ENCODE measurements around the gene WNT11.

The WNT11 gene

DNA sequence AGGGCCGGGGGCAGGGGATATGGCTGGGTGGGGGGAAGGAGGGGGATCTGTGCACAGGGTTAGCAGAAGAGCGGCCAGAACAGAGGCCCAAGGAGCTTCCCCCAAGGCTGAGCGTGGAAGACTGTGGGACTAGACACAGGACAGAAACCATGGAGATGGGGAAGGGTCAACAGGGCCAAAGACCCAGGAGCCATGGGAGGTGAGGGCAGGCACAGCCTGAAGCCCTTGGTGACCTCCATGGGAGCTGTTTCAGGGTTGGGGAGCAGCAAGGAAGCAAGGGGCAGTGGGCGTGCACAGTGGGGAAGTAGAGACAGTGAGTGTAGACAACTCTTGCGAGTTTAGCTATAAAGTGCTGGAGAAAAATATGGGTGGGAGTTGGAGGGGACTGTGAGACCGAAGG lies 56.6 kb downstream of the WNT11 start:
- no peak overlapping the region for H2BK5ac ChIP-seq (ENCODE audit: low read depth, low read length, poor library complexity)
- H4K8ac ChIP-seq (ENCODE audit: low read depth, low read length) = no peak overlapping the region
- no peak for DNase-seq
- no peak overlapping the region for H3K27ac ChIP-seq (ENCODE audit: low read depth, low read length)
- H3K4me2 ChIP-seq (ENCODE audit: low read length) = no peak overlapping the region
- H3K36me3 ChIP-seq (ENCODE audit: control insufficient read depth in 1 of 2, insufficient read depth in 2 of 2, low read length in 2 of 2) = no peaks in the 10 kb centered on the region
- H3K27me3 ChIP-seq (ENCODE audit: insufficient read depth, low read length) = no peaks in the 10 kb centered on the region
- WGBS (ENCODE audit: extremely low coverage, insufficient coverage, insufficient read length) = no CpG with 5 or more reads among the region's 6 CpGs
- no peak overlapping the region for H3K23ac ChIP-seq (ENCODE audit: low read length)
- H2AK5ac ChIP-seq (ENCODE audit: low read length) = no peak overlapping the region
- H3K4me3 ChIP-seq (ENCODE audit: low read depth, low read length) = no peak overlapping the region
- H3K79me2 ChIP-seq (ENCODE audit: control insufficient read depth, insufficient read depth, low read length, poor library complexity) = peaks cover 3% of the 10 kb centered on the region
- no peak overlapping the region for H3K4ac ChIP-seq (ENCODE audit: low read depth, low read length)
- peaks cover 4% of the 10 kb centered on the region for H3K9me3 ChIP-seq (ENCODE audit: insufficient read depth, low read depth, low read length)
- H4K12ac ChIP-seq (ENCODE audit: low read depth, low read length) = no peak overlapping the region
- peaks cover 10% of the 10 kb centered on the region for H3K79me1 ChIP-seq (ENCODE audit: low read length)
- H2AFZ ChIP-seq (ENCODE audit: insufficient read depth, low read length, poor library complexity) = no peak overlapping the region
- no peak overlapping the region for H2BK120ac ChIP-seq (ENCODE audit: insufficient read depth, low read length, poor library complexity)
- H4K91ac ChIP-seq (ENCODE audit: low read depth, low read length) = no peak overlapping the region
- H3K14ac ChIP-seq (ENCODE audit: low read length) = no peak overlapping the region
- H3K18ac ChIP-seq (ENCODE audit: low read length) = no peak overlapping the region
- no peak overlapping the region for H3K9ac ChIP-seq (ENCODE audit: low read length)
- H2BK12ac ChIP-seq (ENCODE audit: low read length) = no peak overlapping the region
- peaks cover 19 to 25% of the 10 kb centered on the region in 2 experiments for H3K4me1 ChIP-seq (ENCODE audit: control insufficient read depth in 1 of 2, insufficient read depth in 2 of 2, low read length in 2 of 2)

DNA sequence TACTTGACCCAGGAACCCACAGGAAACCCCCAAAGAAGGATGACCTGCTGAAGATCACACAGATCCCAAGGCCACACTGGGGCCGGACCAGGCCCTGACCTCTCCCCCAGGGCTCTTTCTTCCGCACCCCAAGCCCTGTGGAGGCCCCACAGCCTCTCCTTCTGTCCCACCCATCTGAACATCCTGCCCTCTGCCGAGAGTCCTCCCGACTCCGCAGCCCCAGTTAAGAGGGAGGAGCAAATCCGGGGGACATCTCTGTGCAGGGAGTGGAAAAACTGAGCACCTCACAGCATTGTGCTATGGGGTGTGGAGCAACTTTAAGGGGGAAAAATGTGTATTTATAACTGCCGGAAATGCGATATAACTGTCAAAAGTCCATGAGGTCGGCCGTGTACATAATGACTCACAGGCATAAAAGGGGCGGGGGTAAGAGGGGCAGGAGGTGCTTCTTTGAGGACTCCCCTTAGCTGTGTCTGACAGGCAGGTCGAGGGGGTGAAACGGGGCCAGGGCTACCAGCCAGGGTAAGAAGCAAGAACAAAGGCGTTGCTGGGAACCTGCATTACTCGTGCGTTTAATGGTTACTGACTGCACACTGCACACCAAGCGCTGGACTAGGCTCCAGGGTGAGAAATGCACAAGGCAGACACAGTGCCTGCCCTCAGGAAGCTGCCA lies 57.2 kb downstream of the WNT11 start:
- no CpG with 5 or more reads among the region's 17 CpGs for WGBS (ENCODE audit: extremely low coverage, insufficient coverage, insufficient read length)
- no peak overlapping the region for H4K12ac ChIP-seq (ENCODE audit: low read depth, low read length)
- no peaks in the 10 kb centered on the region for H3K36me3 ChIP-seq (ENCODE audit: control insufficient read depth in 1 of 2, insufficient read depth in 2 of 2, low read length in 2 of 2)
- no peak overlapping the region for H3K4me3 ChIP-seq (ENCODE audit: low read depth, low read length)
- no peak overlapping the region for H2AFZ ChIP-seq (ENCODE audit: insufficient read depth, low read length, poor library complexity)
- no peak overlapping the region for H2BK5ac ChIP-seq (ENCODE audit: low read depth, low read length, poor library complexity)
- no peak overlapping the region for H3K14ac ChIP-seq (ENCODE audit: low read length)
- H2BK12ac ChIP-seq (ENCODE audit: low read length) = no peak overlapping the region
- no peak overlapping the region for H3K4me2 ChIP-seq (ENCODE audit: low read length)
- H3K4ac ChIP-seq (ENCODE audit: low read depth, low read length) = no peak overlapping the region
- H3K23ac ChIP-seq (ENCODE audit: low read length) = no peak overlapping the region
- H4K91ac ChIP-seq (ENCODE audit: low read depth, low read length) = no peak overlapping the region
- H4K8ac ChIP-seq (ENCODE audit: low read depth, low read length) = no peak overlapping the region
- no peak for DNase-seq
- H2BK120ac ChIP-seq (ENCODE audit: insufficient read depth, low read length, poor library complexity) = no peak overlapping the region
- peaks cover 6% of the 10 kb centered on the region for H3K79me1 ChIP-seq (ENCODE audit: low read length)
- no peak overlapping the region for H2AK5ac ChIP-seq (ENCODE audit: low read length)
- peaks cover 4% of the 10 kb centered on the region for H3K9me3 ChIP-seq (ENCODE audit: insufficient read depth, low read depth, low read length)
- H3K4me1 ChIP-seq (ENCODE audit: control insufficient read depth in 1 of 2, insufficient read depth in 2 of 2, low read length in 2 of 2) = peaks cover 14 to 20% of the 10 kb centered on the region in 2 experiments
- peaks cover 3% of the 10 kb centered on the region for H3K79me2 ChIP-seq (ENCODE audit: control insufficient read depth, insufficient read depth, low read length, poor library complexity)
- no peak overlapping the region for H3K9ac ChIP-seq (ENCODE audit: low read length)
- no peak overlapping the region for H3K27ac ChIP-seq (ENCODE audit: low read depth, low read length)
- no peak overlapping the region for H3K18ac ChIP-seq (ENCODE audit: low read length)
- H3K27me3 ChIP-seq (ENCODE audit: insufficient read depth, low read length) = no peaks in the 10 kb centered on the region

DNA sequence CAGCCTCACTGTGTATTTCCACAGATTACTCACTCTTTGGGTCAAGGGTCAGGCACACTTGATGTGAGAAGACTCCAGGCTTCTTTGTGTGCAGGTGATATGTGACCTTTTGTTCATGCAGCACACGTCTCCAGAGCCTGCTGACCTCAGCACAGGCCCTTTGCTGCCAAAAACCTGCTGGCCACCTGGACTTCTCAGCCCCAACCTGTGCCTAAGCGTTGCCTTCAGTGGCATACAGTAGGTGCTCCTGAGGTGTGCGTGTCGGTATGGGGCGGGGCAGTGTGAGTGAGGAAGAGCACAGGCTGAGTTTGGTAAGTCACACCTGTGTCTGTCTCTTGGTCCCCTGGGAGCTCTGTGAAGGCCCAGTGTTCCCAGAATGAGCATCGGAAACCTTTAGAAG lies 58.1 kb downstream of the WNT11 start:
- Histone ChIP-seq H3K14ac (ENCODE audit: low read length) (no peak overlapping the region), H3K4me3 (ENCODE audit: low read depth, low read length) (no peak overlapping the region), H3K9me3 (ENCODE audit: insufficient read depth, low read depth, low read length) (peaks cover 4% of the 10 kb centered on the region), H3K79me1 (ENCODE audit: low read length) (peaks cover 4% of the 10 kb centered on the region), H3K4me2 (ENCODE audit: low read length) (no peak overlapping the region), H3K23ac (ENCODE audit: low read length) (no peak overlapping the region), H3K4ac (ENCODE audit: low read depth, low read length) (no peak overlapping the region), H4K8ac (ENCODE audit: low read depth, low read length) (no peak overlapping the region), H2AK5ac (ENCODE audit: low read length) (no peak overlapping the region), H2BK5ac (ENCODE audit: low read depth, low read length, poor library complexity) (no peak overlapping the region), H3K36me3 (ENCODE audit: control insufficient read depth in 1 of 2, insufficient read depth in 2 of 2, low read length in 2 of 2) (peaks cover 0 to 2% of the 10 kb centered on the region in 2 experiments), H3K18ac (ENCODE audit: low read length) (no peak overlapping the region), H3K4me1 (ENCODE audit: control insufficient read depth in 1 of 2, insufficient read depth in 2 of 2, low read length in 2 of 2) (peaks cover 11 to 16% of the 10 kb centered on the region in 2 experiments), H3K79me2 (ENCODE audit: control insufficient read depth, insufficient read depth, low read length, poor library complexity) (peaks cover 3% of the 10 kb centered on the region), H4K12ac (ENCODE audit: low read depth, low read length) (no peak overlapping the region), H4K91ac (ENCODE audit: low read depth, low read length) (no peak overlapping the region), H2BK12ac (ENCODE audit: low read length) (no peak overlapping the region), H3K27me3 (ENCODE audit: insufficient read depth, low read length) (no peaks in the 10 kb centered on the region), H3K9ac (ENCODE audit: low read length) (no peak overlapping the region), H3K27ac (ENCODE audit: low read depth, low read length) (no peak overlapping the region), H2AFZ (ENCODE audit: insufficient read depth, low read length, poor library complexity) (no peak overlapping the region), H2BK120ac (ENCODE audit: insufficient read depth, low read length, poor library complexity) (no peak overlapping the region)
- no peak for DNase-seq
- no CpG with 5 or more reads among the region's 6 CpGs for WGBS (ENCODE audit: extremely low coverage, insufficient coverage, insufficient read length)

DNA sequence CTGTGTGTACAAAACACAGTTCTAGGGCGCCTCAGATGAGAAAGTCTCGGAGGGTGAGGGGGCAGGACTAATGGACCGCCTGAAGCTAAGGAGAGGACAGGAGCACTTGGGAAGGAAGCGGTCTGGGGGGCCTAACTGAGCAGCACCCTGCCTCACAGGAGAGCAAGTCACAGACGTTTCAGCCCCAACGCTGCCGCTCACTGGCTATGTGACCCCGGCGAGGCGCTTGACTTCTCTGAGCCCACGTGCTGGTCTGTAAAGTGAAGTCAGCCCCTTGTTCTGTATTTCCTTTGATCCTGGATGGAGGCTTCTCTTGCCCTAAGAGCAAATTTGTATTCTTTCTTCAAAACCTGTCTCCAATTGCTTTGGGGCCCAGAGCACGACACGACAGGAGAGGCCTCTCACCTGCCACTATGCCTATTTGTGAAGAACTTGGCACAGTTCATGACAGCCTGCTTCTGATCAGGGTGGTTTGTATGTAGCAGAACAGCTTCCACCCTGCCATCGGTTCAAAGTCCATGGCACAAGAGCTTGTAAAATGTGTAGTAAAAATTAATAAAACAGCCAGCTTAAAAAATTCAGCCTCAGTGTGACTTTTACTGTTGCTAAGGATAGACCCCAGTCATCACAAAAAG lies 59.1 kb downstream of the WNT11 start:
- no peak overlapping the region for H2AK5ac ChIP-seq (ENCODE audit: low read length)
- no peaks in the 10 kb centered on the region for H3K27me3 ChIP-seq (ENCODE audit: insufficient read depth, low read length)
- H3K9ac ChIP-seq (ENCODE audit: low read length) = no peak overlapping the region
- no peak overlapping the region for H3K27ac ChIP-seq (ENCODE audit: low read depth, low read length)
- peaks cover 0 to 4% of the 10 kb centered on the region in 2 experiments for H3K36me3 ChIP-seq (ENCODE audit: control insufficient read depth in 1 of 2, insufficient read depth in 2 of 2, low read length in 2 of 2)
- no peak overlapping the region for H4K91ac ChIP-seq (ENCODE audit: low read depth, low read length)
- no peak overlapping the region for H2BK5ac ChIP-seq (ENCODE audit: low read depth, low read length, poor library complexity)
- peaks cover 5 to 6% of the 10 kb centered on the region in 2 experiments for H3K4me1 ChIP-seq (ENCODE audit: control insufficient read depth in 1 of 2, insufficient read depth in 2 of 2, low read length in 2 of 2)
- no peak overlapping the region for H4K8ac ChIP-seq (ENCODE audit: low read depth, low read length)
- peaks cover 4% of the 10 kb centered on the region for H3K9me3 ChIP-seq (ENCODE audit: insufficient read depth, low read depth, low read length)
- no peak for DNase-seq
- H2BK12ac ChIP-seq (ENCODE audit: low read length) = no peak overlapping the region
- WGBS (ENCODE audit: extremely low coverage, insufficient coverage, insufficient read length) = no CpG with 5 or more reads among the region's 14 CpGs
- H3K23ac ChIP-seq (ENCODE audit: low read length) = no peak overlapping the region
- no peak overlapping the region for H3K14ac ChIP-seq (ENCODE audit: low read length)
- H2BK120ac ChIP-seq (ENCODE audit: insufficient read depth, low read length, poor library complexity) = no peak overlapping the region
- H3K4me2 ChIP-seq (ENCODE audit: low read length) = no peak overlapping the region
- H3K79me2 ChIP-seq (ENCODE audit: control insufficient read depth, insufficient read depth, low read length, poor library complexity) = no peaks in the 10 kb centered on the region
- H3K4ac ChIP-seq (ENCODE audit: low read depth, low read length) = no peak overlapping the region
- no peaks in the 10 kb centered on the region for H3K79me1 ChIP-seq (ENCODE audit: low read length)
- H2AFZ ChIP-seq (ENCODE audit: insufficient read depth, low read length, poor library complexity) = no peak overlapping the region
- H3K4me3 ChIP-seq (ENCODE audit: low read depth, low read length) = no peak overlapping the region
- no peak overlapping the region for H3K18ac ChIP-seq (ENCODE audit: low read length)
- H4K12ac ChIP-seq (ENCODE audit: low read depth, low read length) = no peak overlapping the region
